OCI-M2 (cell line): ENCODE results near the gene RAF1.
"Not testable (repeated sequence)": the region's sequence is repeated elsewhere in the genome, so short reads cannot be mapped to it uniquely, and the experiment has no call there.

ENCODE experiments used
- DNase-seq: peaks from one replicate; lab custom pipeline; 2025; ENCODE audit not compliant: unreplicated experiment; lab: John Stamatoyannopoulos, UW

The RAF1 gene

DNA sequence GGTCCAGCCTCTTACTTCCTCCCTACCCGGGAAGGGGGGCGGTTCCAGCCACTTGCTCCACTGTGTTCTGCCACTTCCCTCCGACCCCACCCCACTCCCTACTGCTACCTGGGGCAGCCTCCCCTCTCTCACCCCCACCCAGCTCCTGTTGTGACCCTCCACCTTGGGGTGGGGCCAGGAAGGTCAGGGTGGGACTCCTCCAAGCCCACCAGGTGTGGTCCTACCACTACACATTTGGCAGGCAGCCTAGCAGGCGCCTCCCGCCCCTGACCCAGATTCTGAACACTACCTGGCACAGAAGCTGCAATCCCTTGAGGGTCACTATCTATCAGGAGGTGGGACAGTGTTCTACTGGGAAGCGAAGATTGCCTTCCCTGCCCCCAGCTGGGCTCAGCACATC, 13.7 kb upstream of the RAF1 start:
- DNase-seq = no peak

DNA sequence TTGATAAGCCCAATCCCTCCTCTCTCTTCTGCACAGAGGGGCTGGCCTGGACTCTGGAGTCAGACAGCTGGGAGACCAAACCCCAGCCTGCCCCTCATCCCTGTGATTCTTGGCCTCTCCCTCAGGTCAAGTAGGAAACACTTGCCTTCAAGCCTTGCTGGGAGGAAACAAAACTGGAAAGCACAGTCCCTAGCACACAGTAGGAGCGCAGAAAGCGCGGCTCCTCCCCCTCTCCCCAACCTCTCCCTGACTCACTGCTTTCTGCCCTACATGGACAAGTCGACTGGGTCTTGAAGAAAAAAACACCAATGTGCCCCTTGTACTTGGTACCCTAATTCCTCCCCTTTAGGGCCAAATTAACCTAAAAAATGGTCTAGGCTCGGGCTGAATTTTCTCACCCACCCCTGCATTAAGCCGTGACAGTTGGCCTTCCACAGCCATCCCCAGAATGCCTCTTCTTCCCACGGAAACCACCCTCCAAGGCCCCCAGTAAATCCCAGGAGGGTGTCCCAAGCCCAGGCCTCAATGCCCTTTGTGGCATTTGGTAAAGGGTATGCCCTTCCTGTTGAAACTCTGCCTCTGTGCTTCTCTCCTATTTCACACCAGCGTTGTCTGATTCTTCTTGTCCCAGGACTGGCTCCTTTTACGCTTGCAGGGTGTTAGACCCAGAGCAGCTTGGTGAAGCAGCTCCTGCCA, 11.3 kb upstream of the RAF1 start:
- DNase-seq = no peak

DNA sequence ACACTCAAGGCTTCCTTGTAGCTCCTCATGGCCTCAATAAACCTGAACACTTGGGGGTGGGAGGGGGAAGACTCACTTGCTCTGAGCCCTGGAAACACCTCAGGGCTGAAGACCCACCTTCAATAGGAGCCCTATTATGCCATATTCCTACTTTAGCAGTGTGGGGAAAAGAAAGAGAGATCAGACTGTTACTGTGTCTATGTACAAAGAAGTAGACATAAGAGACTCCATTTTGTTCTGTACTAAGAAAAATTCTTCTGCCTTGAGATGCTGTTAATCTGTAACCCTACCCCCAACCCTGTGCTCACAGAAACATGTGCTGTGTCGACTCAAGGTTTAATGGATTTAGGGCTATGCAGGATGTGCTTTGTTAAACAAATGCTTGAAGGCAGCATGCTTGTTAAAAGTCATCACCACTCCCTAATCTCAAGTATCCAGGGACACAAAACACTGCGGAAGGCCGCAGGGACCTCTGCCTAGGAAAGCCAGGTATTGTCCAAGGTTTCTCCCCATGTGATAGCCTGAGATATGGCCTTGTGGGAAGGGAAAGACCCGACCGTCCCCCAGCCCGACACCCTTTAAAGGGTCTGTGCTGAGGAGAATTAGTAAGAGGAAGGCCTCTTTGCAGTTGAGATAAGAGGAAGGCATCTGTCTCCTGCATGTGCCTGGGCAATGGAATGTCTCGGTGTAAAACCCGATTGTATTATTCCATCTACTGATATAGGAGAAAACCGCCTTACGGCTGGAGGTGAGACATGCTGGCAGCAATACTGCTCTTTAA, 10.2 kb upstream of the RAF1 start:
- not testable (repeated sequence) for DNase-seq

DNA sequence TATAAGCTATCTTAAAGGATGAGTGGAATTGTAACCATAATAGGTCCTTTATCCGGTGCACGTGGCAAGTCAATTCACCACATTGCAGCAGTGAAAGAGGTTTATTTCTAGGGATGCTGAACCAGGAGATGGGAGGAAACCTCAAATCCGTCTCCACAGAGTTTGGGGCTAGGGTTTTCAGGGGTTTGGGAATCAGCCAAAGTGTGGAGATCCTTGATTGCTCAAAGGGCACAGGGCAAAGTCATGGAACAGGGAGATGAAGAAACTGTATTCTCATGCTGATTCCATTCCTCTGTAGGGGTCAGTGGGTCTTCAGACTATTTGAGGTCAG, 7.2 kb upstream of the RAF1 start:
- DNase-seq = no peak

DNA sequence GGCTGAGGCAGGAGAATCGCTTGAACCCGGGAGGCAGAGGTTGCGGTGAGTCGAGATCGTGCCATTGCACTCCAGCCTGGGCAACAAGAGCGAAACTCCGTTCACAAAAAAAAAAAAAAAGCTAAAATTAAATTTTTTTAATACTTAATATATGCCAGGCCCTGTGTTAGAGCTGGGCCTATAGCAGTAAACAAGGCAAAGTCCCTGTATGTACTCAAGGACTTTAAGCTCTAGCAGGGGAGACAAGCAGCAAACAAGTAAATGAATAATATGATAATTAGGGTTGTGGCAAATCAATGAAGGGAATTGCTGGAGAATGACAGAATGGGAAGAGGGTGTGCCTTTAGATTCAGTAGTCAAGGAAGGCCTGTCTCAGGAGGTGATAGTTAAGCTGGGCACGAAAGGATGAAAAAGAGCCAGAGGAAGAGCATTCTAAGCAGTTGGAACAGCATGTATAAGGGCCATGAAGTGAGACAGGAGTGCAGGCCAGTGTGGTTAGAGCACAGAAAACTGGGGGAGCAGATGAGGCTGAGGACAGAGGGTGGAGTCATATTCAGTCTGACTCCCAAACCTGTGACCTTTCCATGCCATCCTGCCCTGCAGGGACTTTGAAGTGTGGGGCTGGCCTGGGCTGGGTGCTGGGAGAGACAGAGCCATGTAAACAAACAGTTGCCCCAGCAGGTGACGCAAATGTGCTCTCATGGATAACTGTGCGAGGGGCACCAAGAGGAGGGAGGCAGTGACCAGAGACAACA, 6.6 kb upstream of the RAF1 start:
- DNase-seq = no peak

DNA sequence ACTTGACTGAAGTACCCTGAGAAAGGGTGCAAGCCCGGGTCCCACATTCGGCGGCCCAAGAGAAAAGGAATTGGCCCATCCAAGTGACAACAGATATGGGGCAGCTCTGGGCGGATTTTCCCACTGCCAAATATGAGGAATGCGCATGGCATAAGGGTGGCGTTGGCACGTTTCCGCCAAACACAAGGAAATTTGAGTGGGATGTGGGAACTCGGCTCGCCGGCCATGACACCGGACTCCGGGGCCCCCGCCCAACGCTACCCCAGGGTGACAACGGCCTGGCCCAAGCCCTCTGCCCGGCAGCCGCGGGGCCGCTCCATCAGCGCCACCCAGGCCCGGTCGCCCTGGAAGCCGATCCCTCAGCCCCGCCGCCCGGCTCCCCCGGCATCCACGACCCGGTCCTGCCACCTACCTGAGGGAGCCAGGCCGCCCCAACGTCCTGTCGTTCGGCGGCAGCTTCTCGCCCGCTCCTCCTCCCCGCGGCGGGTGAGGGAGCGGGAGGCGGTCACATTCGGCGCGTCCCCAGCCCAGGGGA, 449 bp downstream of the RAF1 start:
- DNase-seq = no peak

DNA sequence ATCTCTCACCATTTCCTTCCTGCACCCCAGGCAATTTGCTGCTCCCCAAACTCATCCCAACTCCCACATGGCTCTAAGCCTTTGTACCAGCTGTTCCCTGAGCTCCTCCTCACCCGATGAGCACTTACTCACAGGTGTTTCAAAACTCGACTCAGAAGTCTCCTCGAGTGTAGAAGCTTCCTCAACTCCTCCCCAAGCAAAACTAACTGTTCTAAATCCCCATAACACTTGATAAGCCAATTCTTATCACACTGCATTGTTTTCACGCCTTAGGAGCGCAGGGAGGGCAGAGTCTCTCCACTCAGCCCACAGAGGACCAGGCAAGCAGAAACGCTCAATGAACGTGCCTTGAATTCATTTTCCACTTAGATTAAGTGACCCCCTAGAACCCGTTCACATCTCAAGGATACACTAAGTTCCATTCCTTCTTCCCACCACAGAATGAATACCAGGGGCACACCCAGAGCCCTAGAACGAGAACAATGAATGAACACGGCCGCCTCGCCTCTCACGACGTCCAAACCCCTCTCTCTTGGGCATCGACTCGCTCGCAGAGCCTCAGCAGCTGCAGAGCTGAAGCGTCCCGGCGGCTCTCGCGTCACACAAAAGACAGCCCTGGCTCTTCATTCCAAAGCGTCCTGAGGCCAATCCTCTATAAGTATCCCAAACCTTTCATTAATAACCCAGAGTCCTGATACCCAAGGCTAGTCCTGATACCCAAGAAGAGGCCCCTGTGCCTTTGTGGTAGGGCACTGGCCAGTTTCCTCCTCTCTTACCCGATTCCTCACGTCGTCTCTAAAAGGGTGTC, 1.1 kb downstream of the RAF1 start:
- DNase-seq = no peak

DNA sequence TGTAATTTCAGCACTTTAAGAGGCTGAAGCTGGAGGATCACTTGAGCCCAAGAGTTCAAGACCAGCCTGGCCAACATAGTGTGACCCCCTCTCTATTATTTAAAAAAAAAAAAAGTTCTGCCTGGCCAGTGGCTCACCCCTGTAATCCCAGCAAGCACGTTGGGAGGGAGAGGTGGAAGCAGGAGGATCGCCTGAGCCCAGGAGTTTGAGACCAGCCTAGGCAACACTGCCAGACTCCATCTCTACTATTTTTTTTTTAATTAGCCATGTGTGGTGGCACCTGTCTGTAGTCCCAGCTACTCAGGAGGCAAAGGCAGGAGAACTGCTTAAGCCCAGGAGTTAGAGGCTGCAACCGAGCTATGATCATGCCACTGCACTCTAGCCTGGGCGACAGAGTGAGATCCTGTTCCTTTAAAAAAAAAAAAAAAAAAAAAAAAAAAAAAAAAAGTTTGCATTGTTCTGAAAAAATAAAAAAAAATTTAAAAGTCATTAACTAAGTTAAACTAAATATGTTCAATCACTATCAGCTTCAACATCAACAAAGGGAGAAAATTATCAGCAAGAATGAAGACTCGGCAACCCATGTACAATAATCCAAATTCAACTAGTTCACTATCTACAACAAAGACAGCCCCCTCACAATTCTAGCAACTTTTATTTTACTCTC, 1.9 kb downstream of the RAF1 start:
- DNase-seq = no peak

DNA sequence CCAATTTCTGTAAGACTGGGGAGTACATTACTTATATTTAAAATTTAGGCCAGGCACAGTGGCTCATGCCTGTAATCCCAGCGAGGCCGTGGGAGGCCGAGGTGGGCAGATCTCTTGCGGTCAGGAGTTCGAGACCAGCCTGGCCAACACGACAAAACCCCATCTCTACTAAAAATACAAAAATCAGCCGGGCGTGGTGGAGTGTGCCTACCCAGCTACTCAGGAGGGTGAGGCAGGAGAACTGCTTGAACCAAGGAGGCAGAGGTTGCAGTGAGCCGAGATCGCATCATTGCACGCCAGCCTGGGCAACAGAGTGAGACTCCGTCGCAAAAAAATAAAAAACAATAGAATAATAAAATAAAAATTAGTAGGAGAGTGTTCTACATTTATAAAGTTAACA, 2.5 kb downstream of the RAF1 start:
- not testable (repeated sequence) for DNase-seq

DNA sequence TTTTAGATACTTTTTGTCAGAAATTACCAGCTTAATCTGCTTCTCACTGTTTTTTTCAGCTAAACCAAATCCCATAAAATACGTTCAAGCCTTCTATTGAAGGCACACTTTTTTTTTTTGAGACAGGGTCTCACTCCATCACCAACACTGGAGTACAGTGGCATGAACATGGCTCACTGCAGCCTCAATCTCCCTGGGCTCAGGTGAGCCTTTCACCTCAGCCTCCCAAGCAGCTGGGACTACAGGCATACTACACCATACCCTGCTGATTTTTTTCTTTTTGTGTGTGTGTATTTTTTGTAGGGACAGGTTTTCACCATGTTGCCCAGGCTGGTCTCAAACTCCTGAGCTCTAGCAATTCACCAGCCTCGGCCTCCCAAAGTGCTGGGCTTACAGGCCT, 3.7 kb downstream of the RAF1 start:
- no peak for DNase-seq

DNA sequence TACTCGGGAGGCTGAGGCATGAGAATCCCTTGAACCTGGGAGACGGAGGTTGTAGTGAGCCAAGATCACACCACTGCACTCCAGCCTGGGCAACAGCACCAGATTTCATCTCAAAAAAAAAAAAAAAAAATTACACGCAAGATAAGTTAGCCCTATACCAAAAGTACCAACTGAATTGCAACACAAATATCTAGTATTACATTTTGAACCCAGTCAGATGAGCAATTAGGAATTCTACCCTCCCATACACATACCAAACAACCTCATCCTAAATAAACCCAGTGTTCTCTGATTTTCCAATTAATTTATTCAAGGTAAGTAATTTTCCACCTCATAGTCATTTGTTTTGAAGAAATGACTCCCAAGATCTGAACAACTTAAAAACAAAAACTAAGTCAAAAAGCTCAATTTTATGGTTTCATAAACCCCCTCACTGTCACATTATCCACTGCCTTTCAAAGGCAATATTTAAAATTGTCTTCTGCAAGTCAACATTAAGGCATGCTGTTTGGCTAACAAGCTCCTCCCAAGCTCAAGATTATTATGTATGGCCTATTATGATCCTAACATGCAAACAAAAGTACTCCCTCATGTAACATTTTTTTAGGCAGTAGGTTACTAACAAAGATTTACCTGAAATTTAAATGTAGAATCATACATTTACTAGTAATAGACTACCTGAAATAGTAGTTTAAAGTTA, 4.5 kb downstream of the RAF1 start:
- DNase-seq = no peak

DNA sequence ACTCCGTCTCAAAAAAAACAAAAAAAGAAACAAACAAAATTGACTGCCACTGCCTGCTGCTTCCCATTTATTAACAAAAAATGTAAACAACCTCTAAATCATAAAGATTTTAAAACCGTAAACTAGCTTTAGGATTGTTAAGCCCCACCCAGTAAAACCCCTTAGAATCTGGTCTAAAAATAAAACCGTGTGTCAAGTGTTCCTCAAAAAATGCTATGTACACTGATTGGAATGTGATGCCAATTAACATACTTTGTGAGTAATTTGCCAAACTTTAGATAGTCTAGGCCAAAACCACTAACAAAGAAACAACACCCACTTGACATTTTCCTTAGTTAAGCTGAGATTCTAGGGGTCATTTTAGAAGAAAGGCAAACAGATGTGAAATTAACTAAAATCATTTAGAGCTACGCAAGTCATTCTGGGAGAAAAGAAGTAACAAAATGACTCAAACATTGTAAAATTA, 5.3 kb downstream of the RAF1 start:
- no peak for DNase-seq

DNA sequence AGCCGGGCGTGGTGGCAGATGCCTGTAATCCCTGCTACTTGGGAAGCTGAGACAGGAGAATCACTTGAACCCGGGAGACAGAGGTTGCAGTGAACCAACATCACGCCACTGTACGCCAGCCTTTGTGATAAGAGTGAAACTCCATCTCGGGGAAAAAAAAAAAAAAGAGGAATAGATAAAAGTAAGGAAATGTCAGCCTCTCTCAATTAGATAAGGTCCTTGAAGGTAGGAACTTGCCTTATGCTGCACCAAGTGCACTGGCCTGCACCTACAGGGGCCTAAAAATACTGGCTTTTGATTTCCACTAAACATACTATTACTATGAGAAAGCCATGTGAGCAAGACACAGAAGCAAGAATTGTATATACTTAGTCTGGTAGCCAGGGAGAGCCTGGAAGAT, 7.1 kb downstream of the RAF1 start:
- DNase-seq = no peak

DNA sequence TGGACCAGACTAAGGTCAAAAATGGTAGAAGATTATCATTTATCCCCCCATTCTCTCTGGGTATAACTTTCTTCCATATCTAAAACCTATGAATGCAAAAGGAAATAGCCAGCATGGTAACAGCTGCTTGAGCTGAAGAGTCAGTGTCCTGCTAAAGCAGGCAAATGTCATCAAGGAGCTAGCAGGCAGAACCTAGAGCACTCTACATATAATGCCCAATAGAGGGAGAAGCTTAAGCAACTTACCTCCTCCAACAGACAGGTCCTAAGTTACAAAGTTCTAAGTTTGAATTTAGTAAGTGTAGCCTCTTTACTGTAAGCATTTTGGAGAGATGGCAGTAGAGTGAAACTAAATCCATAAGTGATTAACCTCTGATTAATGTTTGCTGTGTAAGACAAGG, 7.7 kb downstream of the RAF1 start:
- no peak for DNase-seq

DNA sequence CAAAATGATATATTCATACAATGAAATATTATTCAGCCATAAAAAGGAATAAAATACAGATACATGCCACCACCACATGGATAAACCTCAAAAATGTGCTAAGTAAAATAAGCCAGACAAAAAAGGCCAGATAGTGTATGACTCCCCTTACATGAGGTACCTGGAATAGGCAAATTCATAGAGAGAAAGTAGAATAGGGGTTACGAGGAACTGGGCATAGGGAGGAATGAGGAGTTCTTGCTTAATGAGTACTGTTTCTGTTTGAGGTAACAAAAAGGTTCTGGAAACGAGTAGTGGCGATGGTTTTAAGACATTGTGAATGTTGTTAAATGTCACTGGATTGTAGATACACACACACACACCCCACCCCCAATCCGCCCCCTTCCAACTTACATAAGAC, 8.2 kb downstream of the RAF1 start:
- DNase-seq = no peak

DNA sequence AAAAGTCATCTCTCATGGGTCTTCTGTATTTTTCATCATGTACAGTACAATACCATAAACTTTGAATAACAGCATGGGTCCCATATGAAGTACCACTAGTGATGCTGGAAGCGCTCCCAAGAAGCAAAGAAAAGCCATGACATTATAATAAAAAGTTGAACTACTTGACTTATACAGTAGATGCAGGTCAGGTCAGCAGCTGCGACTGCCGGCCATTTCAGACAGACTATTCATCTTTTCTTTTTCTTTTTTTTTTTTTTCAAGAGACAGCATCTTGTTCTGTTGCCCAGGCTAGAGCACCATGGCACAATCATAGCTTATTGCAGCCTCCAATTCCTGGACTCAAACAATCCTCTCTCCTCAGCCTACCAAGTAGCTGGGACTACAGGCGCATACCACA, 10.2 kb downstream of the RAF1 start:
- no peak for DNase-seq

DNA sequence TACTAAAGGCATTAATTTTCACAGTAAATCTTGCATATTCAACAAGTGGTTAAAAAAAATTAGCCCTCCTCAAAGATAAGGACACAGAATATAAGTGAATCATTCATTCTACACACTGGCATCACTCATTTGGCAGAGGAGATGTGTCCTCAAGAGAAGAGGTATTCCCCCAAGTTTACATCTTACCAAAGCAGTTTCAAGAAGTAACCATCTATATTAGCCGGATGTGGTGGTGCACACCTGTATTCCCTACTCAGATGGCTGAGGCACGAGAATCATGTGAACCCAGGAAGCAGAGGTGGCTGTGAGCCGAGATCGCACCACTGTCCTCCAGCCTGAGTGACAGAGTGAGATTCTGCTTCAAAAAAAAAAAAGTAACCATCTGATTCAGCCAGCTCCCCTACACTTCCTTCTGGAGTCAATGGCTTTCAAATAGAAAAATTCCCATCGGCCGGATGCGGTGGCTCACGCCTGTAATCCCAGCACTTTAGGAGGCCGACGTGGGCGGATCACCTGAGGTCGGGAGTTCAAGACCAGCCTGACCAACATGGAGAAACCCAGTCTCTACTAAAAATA, 15.4 kb downstream of the RAF1 start:
- no peak for DNase-seq

DNA sequence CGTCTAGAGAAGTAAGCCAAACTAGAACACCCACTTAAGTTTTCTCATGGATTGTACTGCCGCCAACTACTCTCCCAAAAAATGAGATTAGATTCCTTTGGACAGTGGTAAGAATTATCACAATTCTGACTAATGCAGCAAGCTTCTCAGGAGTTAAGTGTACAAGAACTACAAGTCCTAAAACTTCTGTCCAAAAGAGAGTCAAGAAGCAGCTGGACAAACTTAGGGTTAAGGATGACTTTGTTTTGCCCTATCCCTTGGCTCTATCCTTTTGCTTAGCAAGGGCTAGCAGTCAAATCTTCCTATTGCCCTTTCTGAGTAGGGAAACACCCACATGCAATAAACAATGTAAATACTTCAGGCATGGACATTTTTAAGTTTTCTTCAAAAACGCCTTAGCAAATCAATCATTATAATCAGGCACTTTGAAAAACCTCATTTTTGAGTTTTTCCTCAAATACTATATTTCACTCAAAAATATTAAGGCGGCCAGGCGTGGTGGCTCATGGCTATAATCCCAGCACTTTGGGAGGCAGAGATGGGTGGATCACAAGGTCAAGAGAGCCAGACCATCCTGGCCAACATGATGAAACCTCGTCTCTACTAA, 19.5 kb downstream of the RAF1 start:
- no peak for DNase-seq

DNA sequence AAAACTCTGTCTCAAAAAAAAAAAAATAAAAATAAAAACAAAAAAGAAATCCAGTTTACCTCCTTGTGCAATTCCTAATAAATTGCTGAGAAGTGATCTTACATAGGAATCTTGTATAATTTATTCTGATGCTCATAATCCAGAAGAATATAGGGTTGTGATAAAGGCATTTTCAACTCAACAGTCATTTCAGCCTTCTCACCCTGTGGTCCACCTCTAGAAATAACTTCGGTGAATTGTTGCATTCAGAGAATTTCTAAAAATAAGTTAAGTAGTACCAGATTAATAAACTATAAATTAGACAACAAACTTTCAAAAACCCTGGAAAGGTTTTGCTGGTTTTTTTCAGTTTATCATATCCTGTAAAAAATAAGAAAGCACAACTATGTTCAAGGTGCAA, 20.2 kb downstream of the RAF1 start:
- DNase-seq = no peak
